Activated gamma-delta T cell (primary cell): Measurements from ENCODE around the gene PARD3B.

Source experiments
- DNase-seq: peaks from one replicate; lab custom pipeline; 2025; lab: John Stamatoyannopoulos, UW

The PARD3B gene

DNA sequence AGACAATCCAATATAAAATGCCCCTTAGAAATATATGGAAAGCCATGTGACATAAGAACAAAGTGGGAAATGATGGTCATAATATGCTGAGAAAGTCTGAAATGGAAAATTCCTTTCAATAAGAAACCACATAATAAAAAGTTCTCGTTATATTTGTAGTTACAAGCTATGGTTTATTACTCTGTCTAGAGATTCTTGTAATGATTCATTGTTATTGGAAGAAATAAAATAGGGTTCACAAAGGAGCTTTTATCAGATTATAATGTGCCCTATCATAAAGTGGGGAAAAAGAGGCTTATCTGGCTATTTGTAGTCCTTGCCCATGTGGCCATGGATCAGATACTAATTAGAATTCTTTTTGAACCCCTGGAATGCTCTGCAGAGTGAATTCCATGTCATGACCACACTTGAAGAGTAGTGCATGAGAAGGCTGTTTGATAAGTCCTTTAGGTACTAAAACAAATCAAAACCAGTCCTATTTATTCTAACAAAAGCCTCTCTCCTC lies 716.3 kb downstream of the PARD3B start:
- DNase-seq: no peak

DNA sequence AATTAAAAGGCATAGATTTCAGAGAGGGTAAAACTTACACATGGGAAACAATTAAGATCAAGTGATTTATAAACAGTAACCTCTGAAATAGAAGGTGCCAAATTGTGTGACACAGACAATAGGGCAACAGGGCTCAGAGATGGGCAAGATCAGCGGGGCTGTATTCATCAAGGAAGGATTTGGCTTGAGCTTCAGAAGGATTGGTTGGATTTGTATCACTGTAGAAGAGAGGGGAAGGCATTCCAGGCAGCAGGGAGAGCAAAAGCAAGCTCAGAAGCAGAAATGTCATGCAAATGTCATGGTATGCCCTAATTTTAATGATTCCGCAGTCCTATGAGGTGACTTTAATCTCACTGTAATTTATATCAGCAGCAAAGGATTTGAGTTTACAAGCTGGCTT lies 722.0 kb downstream of the PARD3B start:
- no peak for DNase-seq

- no peak for DNase-seq
Measured at GRCh38 chr2:205270689-205271088, 725.4 kb downstream of the PARD3B start.

DNA sequence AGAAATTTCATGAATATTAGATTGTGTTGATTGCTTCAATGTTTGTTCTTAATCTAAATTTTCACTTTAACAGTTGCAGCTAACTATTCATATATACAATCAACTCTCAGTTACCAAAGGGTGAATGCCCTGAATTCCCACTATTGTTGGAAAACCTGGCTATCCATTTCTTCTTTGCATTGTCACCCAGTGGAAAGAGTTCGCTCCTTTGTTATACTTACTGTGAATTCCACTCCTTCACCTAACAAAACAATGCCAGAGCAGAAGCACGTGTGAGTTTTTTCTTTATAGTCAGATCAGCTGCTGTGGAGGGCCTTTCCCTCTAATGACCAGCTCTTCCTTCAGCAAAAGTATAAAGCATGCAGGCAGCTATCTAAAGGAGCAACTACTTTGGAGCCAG lies 727.9 kb downstream of the PARD3B start:
- DNase-seq: no peak

DNA sequence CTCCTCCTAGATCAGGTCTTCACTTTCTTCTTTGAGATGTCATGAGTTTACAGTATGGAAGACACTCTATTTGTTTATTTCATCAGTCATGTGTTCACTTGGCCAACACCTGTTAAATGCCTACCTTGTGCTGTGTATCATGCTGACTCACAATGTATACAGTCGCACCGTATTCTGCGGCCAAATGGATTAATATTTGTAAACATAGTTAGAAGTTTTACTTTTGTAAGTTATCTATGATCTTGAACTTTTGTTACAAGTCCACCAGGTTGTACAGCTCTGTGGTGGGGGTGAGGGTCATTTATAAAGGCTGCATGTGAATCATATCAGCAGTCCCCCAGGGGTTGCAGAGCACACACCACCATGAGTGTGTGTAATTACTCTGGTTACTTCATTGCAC lies 728.4 kb downstream of the PARD3B start:
- DNase-seq: no peak

GRCh38 chr2:205274801-205275200 lies 729.5 kb downstream of the PARD3B start:
- no peak for DNase-seq

DNA sequence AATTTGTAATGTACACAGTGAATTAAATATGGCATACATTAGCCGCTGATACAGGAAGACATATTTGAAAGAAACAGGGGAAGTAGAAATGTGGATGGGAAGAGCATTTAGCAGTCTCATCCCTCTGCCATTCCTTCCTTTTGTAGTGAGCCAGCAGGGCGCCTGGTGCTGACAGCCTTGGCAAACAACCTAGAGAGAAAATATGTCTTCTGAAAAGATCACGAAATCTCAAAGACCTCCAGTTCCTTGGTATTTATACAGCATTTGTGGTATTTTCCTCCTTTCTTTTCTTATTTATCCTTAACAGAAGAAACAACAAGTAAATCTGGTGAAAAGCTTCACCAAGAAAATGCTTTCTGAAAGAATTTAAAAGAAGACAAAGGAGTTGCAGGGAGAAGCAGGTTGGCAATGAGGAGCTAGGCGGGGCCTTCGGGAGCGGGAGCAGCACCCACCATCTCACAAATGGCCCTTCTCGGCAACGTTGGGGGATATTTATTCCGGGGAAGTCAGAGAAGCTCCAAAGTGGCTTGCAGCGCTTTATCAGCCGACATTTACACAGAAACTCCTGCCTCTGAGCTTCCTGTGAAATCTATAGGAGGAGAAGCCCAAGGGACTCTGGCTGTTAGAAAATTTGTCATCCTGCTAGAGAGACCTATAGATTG lies 731.0 kb downstream of the PARD3B start:
- no peak for DNase-seq

GRCh38 chr2:205280596-205281236 lies 735.4 kb downstream of the PARD3B start:
- DNase-seq: no peak

GRCh38 chr2:205283736-205284270 lies 738.5 kb downstream of the PARD3B start:
- no peak for DNase-seq

DNA sequence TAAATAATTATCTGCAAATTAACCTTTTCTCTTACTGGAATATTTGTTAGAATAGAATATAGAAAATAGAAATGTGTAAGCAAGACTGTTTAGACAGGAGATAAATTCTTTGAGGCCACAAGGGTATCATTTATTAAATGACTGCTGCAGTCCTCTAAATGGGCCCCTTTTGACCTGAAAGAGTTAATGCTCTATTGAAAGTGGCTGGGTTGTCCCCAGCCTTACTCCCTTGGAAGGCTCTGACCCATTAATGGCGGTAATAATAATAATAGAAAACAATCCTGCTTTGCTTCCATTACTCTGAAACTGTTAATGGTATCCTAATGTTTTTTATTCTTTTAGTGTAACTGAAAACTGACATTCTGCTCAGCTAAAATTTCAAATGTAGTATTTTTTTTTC lies 739.1 kb downstream of the PARD3B start:
- no peak for DNase-seq

- no peak for DNase-seq
Measured at GRCh38 chr2:205287316-205287715, 742.0 kb downstream of the PARD3B start.

- no peak for DNase-seq
Measured at GRCh38 chr2:205288686-205289085, 743.4 kb downstream of the PARD3B start.

DNA sequence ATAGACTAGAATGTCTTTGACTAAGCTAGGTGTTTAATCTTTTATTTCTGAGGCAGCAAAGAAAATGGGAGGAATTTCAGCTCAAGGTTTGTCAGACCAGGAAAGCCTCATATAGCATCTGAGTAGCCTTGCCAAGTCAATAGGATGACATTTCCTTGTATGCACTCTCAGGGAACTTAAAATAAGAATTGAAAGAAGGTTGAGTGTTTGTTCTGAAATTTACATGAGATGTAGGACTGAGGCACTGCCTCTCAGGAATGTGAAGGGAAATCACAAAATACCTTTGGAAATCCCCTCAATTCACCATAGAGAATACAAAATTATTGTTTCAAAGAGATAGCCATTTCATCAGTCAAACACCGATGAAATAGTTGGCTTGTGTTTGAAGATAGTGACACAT lies 745.0 kb downstream of the PARD3B start:
- DNase-seq: no peak

- DNase-seq: no peak
Measured at GRCh38 chr2:205292665-205293295, 747.5 kb downstream of the PARD3B start.

DNA sequence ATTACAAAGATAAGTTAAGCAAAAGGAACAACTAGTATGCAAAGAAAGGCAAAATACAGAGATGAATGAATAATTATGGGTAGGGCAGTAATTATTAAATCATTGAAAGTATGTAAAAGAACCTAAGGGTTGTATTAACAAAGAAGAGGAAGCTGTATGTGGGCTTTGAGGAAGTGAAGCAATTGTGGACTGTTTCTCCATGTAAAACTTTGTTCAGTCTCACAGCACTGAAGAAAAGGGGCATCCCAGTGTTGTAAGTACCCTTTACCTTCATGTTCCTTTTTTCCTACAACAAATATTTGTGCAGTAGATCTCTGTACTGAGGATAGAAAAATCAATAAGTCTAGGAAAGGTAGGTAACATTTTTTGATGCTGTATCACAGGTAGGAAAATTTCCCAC lies 748.3 kb downstream of the PARD3B start:
- no peak for DNase-seq

- no peak for DNase-seq
Measured at GRCh38 chr2:205296959-205297358, 751.7 kb downstream of the PARD3B start.

DNA sequence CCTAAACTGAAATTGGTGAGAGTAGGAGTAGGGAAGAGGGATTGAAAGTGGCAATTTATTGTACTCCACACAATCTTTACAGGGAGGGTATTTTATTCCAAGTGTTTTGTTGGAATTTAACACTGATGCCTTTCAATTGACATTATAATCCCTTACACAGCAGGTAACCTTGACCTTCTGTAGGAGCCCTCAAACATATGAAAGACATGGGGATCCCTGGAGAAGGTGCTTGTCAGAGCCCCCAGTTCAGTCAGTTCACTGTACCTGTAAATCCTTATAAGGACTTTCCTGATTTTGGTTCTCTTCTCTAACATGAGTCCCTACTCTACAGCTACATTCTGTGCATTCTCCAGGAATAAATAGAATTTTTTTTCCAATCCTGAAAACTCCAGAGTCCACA lies 752.1 kb downstream of the PARD3B start:
- DNase-seq: no peak

- DNase-seq: no peak
Measured at GRCh38 chr2:205297846-205298245, 752.6 kb downstream of the PARD3B start.

DNA sequence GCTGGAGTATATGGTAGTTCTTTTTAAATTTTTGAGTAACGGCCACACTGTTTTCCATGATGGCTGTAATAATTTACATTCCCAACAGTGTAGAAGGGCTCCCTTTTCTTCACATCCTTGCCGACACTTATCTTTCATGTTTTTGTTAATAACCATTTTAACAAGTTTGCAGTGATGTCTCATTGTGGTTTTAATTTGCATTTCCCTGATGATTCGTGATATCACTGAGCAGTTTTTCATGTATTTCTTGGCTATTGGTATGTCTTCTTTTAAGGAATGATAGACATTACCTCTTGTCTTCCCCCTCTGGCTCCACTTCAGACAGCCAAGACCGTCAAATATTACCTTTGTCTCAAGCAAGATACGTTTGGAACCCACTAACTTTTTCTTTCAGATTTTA lies 765.9 kb downstream of the PARD3B start:
- DNase-seq: no peak

- no peak for DNase-seq
Measured at GRCh38 chr2:205321231-205321630, 776.0 kb downstream of the PARD3B start.

- DNase-seq: no peak
Measured at GRCh38 chr2:205323929-205324328, 778.7 kb downstream of the PARD3B start.

GRCh38 chr2:205324355-205324754 lies 779.1 kb downstream of the PARD3B start:
- DNase-seq: no peak

GRCh38 chr2:205333351-205333750 lies 788.1 kb downstream of the PARD3B start:
- DNase-seq: no peak
